H1 (cell line): ENCODE results near the gene MYO18A. TPM values are rescaled to one million over a fixed set of nuclear protein-coding genes. Genes with fewer than 3 reads are reported as not detected.
A peak's percentile ranks its signal among the peaks of the same experiment; 100 is the strongest.

Experiments
- CTCF ChIA-PET: fragments of 300-600 bp; sonication (Branson Sonifier 250); formaldehyde crosslinking; loops from one replicate; lab custom pipeline; 2021; ENCODE audit not compliant: partially characterized antibody; lab: Charles Lee
- POLR2A ChIA-PET: fragments of 300-600 bp; sonication (Branson Sonifier 250); formaldehyde crosslinking; loops from one replicate; lab custom pipeline; 2021; ENCODE audit warnings: inconsistent platforms; ENCODE audit not compliant: partially characterized antibody; lab: Charles Lee
- DNase-seq, 2 experiments: peaks; one replicate each; pipeline versions ENCODE4 v3.0.0 to v3.0.0-alpha.2; 2010 to 2022; ENCODE audit warnings: low spot score in 2 of 2, low read depth in 1 of 2, mixed read lengths in 1 of 2
- FAIRE-seq: peaks from 2 replicates; lab custom pipeline; 2011; peaks lifted over from hg19 to GRCh38; lab: Jason Lieb, UNC
- H2AFZ ChIP-seq: 2 replicates; pipeline ENCODE4 v1.8.1; 2012; ENCODE audit warnings: low read length, inconsistent platforms
- H2AK5ac ChIP-seq: 2 replicates; pipeline ENCODE4 v1.6.1; 2013; ENCODE audit warnings: low read depth, low read length
- H2BK120ac ChIP-seq: replicated peaks from 2 replicates; pipeline ENCODE3; 2013; ENCODE audit warnings: low read depth, low read length, inconsistent platforms
- H2BK12ac ChIP-seq: 2 replicates; pipeline ENCODE4 v1.6.1; 2013; ENCODE audit warnings: low read depth, low read length
- H2BK15ac ChIP-seq: 2 replicates; pipeline ENCODE4 v1.6.1; 2013; ENCODE audit warnings: low read length
- H2BK20ac ChIP-seq: 2 replicates; pipeline ENCODE4 v1.6.1; 2013; ENCODE audit warnings: low read length
- H2BK5ac ChIP-seq: 2 replicates; pipeline ENCODE4 v1.6.1; 2013; ENCODE audit warnings: low read depth, low read length
- H3K14ac ChIP-seq: 2 replicates; pipeline ENCODE4 v1.6.1; 2013; ENCODE audit warnings: inconsistent platforms; ENCODE audit not compliant: insufficient read length
- H3K18ac ChIP-seq: 2 replicates; pipeline ENCODE4 v1.6.1; 2013; ENCODE audit warnings: low read length; ENCODE audit errors: extremely low read depth
- H3K23ac ChIP-seq: 2 replicates; pipeline ENCODE4 v1.6.1; 2013; ENCODE audit warnings: inconsistent platforms; ENCODE audit not compliant: insufficient read length
- H3K23me2 ChIP-seq: 2 replicates; pipeline ENCODE4 v1.6.1; 2013; ENCODE audit warnings: low read depth, low read length
- H3K27ac ChIP-seq: 2 replicates; pipeline ENCODE4 v1.6.1; 2011; ENCODE audit warnings: low read depth, low read length, inconsistent platforms
- H3K27me3 ChIP-seq, 4 experiments: replicated peaks in 1 of 4; 1 replicate in 1 of 4; 2 replicates in 3 of 4; pipeline versions ENCODE4 v1.6.1 to v1.8.1; 2011 to 2013; ENCODE audit warnings: low read length in 3 of 4, mild to moderate bottlenecking in 3 of 4, inconsistent platforms in 2 of 4, mixed read lengths in 2 of 4, moderate library complexity in 1 of 4; ENCODE audit not compliant: control insufficient read depth in 3 of 4, insufficient read depth in 3 of 4; ENCODE audit errors: extremely low read depth in 1 of 4
- H3K36me3 ChIP-seq, 4 experiments: 2 replicates each; pipeline versions ENCODE4 v1.6.1 to v1.8.1; 2011 to 2013; ENCODE audit warnings: mild to moderate bottlenecking in 4 of 4, low read length in 3 of 4, moderate library complexity in 2 of 4, control low read depth in 1 of 4, inconsistent platforms in 1 of 4; ENCODE audit not compliant: insufficient read depth in 4 of 4, control insufficient read depth in 2 of 4
- H3K4ac ChIP-seq: replicated peaks from 2 replicates; pipeline ENCODE3; 2013; ENCODE audit warnings: low read length, low read depth, mixed read lengths, inconsistent platforms; ENCODE audit not compliant: insufficient read length
- H3K4me1 ChIP-seq, 4 experiments: replicated peaks in 1 of 4; 1 replicate in 1 of 4; 2 replicates in 3 of 4; pipeline versions ENCODE4 v1.6.1 to v1.8.1; 2011 to 2013; ENCODE audit warnings: low read length in 3 of 4, inconsistent platforms in 2 of 4, mixed read lengths in 1 of 4; ENCODE audit not compliant: insufficient read depth in 4 of 4, control insufficient read depth in 3 of 4
- H3K4me2 ChIP-seq, 2 experiments: 2 replicates each; pipeline versions ENCODE4 v1.6.1 to v1.8.1; 2011 to 2013; ENCODE audit warnings: low read depth in 2 of 2, low read length in 2 of 2, control low read depth in 1 of 2, inconsistent platforms in 1 of 2, mild to moderate bottlenecking in 1 of 2; ENCODE audit not compliant: insufficient read depth in 1 of 2
- H3K4me3 ChIP-seq, 4 experiments: fragments of 200-600, 300-600 bp in 1 of 4; sonication (generic), shearing (Covaris generic), sonication (Bioruptor Twin) in 1 of 4; 2 replicates each; pipeline versions ENCODE4 v1.5.1 to v1.8.1; 2011 to 2016; ENCODE audit warnings: low read length in 4 of 4, low read depth in 3 of 4, control low read depth in 2 of 4, inconsistent platforms in 2 of 4, mild to moderate bottlenecking in 2 of 4, mixed read lengths in 1 of 4, moderate library complexity in 1 of 4; ENCODE audit not compliant: insufficient read depth in 2 of 4; ENCODE audit errors: extremely low read depth in 1 of 4
- H3K56ac ChIP-seq: replicated peaks from 2 replicates; pipeline ENCODE3; 2013; ENCODE audit warnings: low read depth, mild to moderate bottlenecking, mixed read lengths, low read length, inconsistent platforms; ENCODE audit not compliant: insufficient read length
- H3K79me1 ChIP-seq: 2 replicates; pipeline ENCODE4 v1.6.1; 2013; ENCODE audit warnings: low read depth, low read length, control low read depth
- H3K79me2 ChIP-seq, 2 experiments: 2 replicates each; pipeline versions ENCODE4 v1.6.1 to v1.8.1; 2012 to 2013; ENCODE audit warnings: low read length in 2 of 2, mild to moderate bottlenecking in 2 of 2, inconsistent platforms in 1 of 2; ENCODE audit not compliant: insufficient read depth in 2 of 2, control insufficient read depth in 1 of 2
- H3K9ac ChIP-seq, 4 experiments: replicated peaks in 1 of 4; 1 replicate in 1 of 4; 2 replicates in 3 of 4; pipeline versions ENCODE4 v1.6.1 to v1.8.1; 2011 to 2013; ENCODE audit warnings: low read depth in 3 of 4, low read length in 3 of 4, control low read depth in 2 of 4, mild to moderate bottlenecking in 2 of 4, moderate library complexity in 2 of 4, inconsistent platforms in 1 of 4; ENCODE audit errors: extremely low read depth in 1 of 4
- H3K9me3 ChIP-seq, 2 experiments: 2 replicates each; pipeline versions ENCODE4 v1.6.1 to v1.8.1; 2012 to 2013; ENCODE audit warnings: mild to moderate bottlenecking in 2 of 2, moderate library complexity in 2 of 2, control low read depth in 1 of 2, inconsistent platforms in 1 of 2, low read depth in 1 of 2, low read length in 1 of 2, mixed read lengths in 1 of 2; ENCODE audit not compliant: insufficient read depth in 2 of 2
- H4K20me1 ChIP-seq, 2 experiments: replicated peaks in 1 of 2; 2 replicates each; pipeline versions ENCODE3 to v1.8.1; 2011 to 2013; ENCODE audit warnings: inconsistent platforms in 2 of 2, low read length in 2 of 2, mild to moderate bottlenecking in 1 of 2; ENCODE audit not compliant: insufficient read depth in 2 of 2, control insufficient read depth in 1 of 2
- H4K5ac ChIP-seq: 2 replicates; pipeline ENCODE4 v1.6.1; 2013; ENCODE audit warnings: low read length, low read depth, mixed read lengths, inconsistent platforms; ENCODE audit not compliant: insufficient read length
- H4K8ac ChIP-seq: 2 replicates; pipeline ENCODE4 v1.8.0; 2013; ENCODE audit warnings: mild to moderate bottlenecking, moderate library complexity, low read length, inconsistent platforms; ENCODE audit not compliant: insufficient read depth; ENCODE audit errors: extremely low read depth
- H4K91ac ChIP-seq: replicated peaks from 2 replicates; pipeline ENCODE3; 2013; ENCODE audit warnings: low read length, mixed read lengths, inconsistent platforms; ENCODE audit not compliant: insufficient read length
- CREB1 ChIP-seq: IDR thresholded peaks from 2 replicates; pipeline ENCODE4 v1.6.1; 2012; ENCODE audit warnings: inconsistent platforms
- HDAC2 ChIP-seq, 2 experiments: fragments of 300-600 bp in 1 of 2; sonication (generic) in 1 of 2; IDR thresholded peaks; 2 replicates each; pipeline ENCODE4 v1.6.1; 2011 to 2012; ENCODE audit warnings: low read depth in 2 of 2, low read length in 2 of 2, mild to moderate bottlenecking in 2 of 2, moderate library complexity in 2 of 2, borderline replicate concordance in 1 of 2, inconsistent platforms in 1 of 2
- NANOG ChIP-seq: IDR thresholded peaks from 2 replicates; pipeline ENCODE4 v1.6.1; 2011; ENCODE audit warnings: low read length, low read depth, mild to moderate bottlenecking, inconsistent platforms; ENCODE audit not compliant: insufficient read depth, poor library complexity, severe bottlenecking
- NRF1 ChIP-seq: IDR thresholded peaks from 2 replicates; pipeline ENCODE4 v1.6.1; 2011; ENCODE audit warnings: mild to moderate bottlenecking, low read depth, low read length, improper control_type of control experiment
- RAD21 ChIP-seq, 2 experiments: IDR thresholded peaks in 1 of 2; conservative IDR thresholded peaks in 1 of 2; 2 replicates each; pipeline ENCODE4 v1.6.1; 2011; ENCODE audit warnings: low read depth in 2 of 2, low read length in 2 of 2, improper control_type of control experiment in 1 of 2, inconsistent platforms in 1 of 2, mild to moderate bottlenecking in 1 of 2, moderate library complexity in 1 of 2
- SIX5 ChIP-seq: IDR thresholded peaks from 2 replicates; pipeline ENCODE4 v1.6.1; 2011; ENCODE audit warnings: mild to moderate bottlenecking, low read depth, low read length
- SP2 ChIP-seq: IDR thresholded peaks from 2 replicates; pipeline ENCODE4 v1.6.1; 2012; ENCODE audit warnings: mild to moderate bottlenecking, low read length, inconsistent platforms
- YY1 ChIP-seq: IDR thresholded peaks from 2 replicates; pipeline ENCODE4 v1.6.1; 2011; ENCODE audit warnings: low read depth, mild to moderate bottlenecking, low read length
- ZNF274 ChIP-seq: IDR thresholded peaks from 2 replicates; pipeline ENCODE4 v1.7.0; 2012; ENCODE audit warnings: low read length, borderline replicate concordance; ENCODE audit errors: extremely low read depth
- WGBS, 2 experiments: shearing (Covaris generic) in 1 of 2; methylation state at CpG; one replicate each; pipeline versions ENCODE4 v1.1.6 to v1.1.7; 2013 to 2015; ENCODE audit warnings: low lambda C conversion rate in 2 of 2, mixed read lengths in 2 of 2, inconsistent platforms in 1 of 2, low coverage in 1 of 2, missing lambda C conversion rate in 1 of 2; ENCODE audit not compliant: insufficient replicate concordance in 2 of 2, insufficient coverage in 1 of 2, insufficient read length in 1 of 2; ENCODE audit errors: extremely low coverage in 1 of 2, missing lambda C conversion rate in 1 of 2; 5-methylcytosine and 5-hydroxymethylcytosine counted together
- polyA plus RNA-seq, 7 experiments: library from polyadenylated mRNA; depleted of rRNA in 3 of 7; stranded (reverse) in 5 of 7; unstranded in 2 of 7; fragments of >200 nt in 5 of 7; fragments of 200-250 nt in 2 of 7; gene quantifications; 1 replicate in 5 of 7; 2 replicates in 1 of 7; 4 replicates in 1 of 7; pipeline versions ENCODE4 v1.2.1 to v1.2.3, GENCODE V29; 2011 to 2013; ENCODE audit warnings: missing spikeins in 2 of 7, mixed read lengths in 2 of 7
- total RNA-seq: library from RNA; stranded (reverse); fragmentation: NEBNext Ultra II Directional; extraction: Animal tissue kit (Norgen Biotek cat#: 25700); gene quantifications from 2 replicates; pipeline ENCODE4 v1.2.1, GENCODE V29; 2021

Gene MYO18A
- total and polyA plus RNA-seq, 2 of the 8 experiments (the other 6 are each of a cell fraction or from before 2014, with no cell fraction given): 7.6 to 43.8 TPM

- ChIA-PET POLR2A (interaction anchor here (1.0 to 1.4 kb wide), 3 partner anchors 10 to 55 kb away, joined by 3 to 5 read pairs (median 4); no protein-coding TSS in a partner anchor), CTCF (interaction anchor here (0.8 to 1.9 kb wide), 10 partner anchors 8 to 121 kb away, joined by 3 to 7 read pairs (median 3); no protein-coding TSS in a partner anchor)
- no peak overlapping the region for H4K91ac ChIP-seq
- no peaks in the 10 kb centered on the region for H3K9me3 ChIP-seq
- H4K20me1 ChIP-seq: peaks cover 0 to 2% of the 10 kb centered on the region in 2 experiments
- no peak overlapping the region for H2AFZ ChIP-seq
- no peak overlapping the region for H3K14ac ChIP-seq
- H3K4me2 ChIP-seq: no peak overlapping the region
- H3K4ac ChIP-seq: no peak overlapping the region
- H3K79me1 ChIP-seq: no peaks in the 10 kb centered on the region
- no peak overlapping the region for H3K4me3 ChIP-seq
- H2BK5ac ChIP-seq: no peak overlapping the region
- H3K18ac ChIP-seq: no peak overlapping the region
- H2BK12ac ChIP-seq: no peak overlapping the region
- 0 out of 2 replicates have a peak overlapping the region, but pooled peaks have one; percentile 39 for H4K8ac ChIP-seq
- no peak overlapping the region for H2BK120ac ChIP-seq
- H2BK20ac ChIP-seq: no peak overlapping the region
- no peak overlapping the region for H3K56ac ChIP-seq
- H2BK15ac ChIP-seq: no peak overlapping the region
- H3K36me3 ChIP-seq: peaks cover 0 to 14% (median 6%) of the 10 kb centered on the region in 4 experiments; a peak in 6 of 8 replicates
- no peaks in the 10 kb centered on the region for H3K23me2 ChIP-seq
- FAIRE-seq (no peak), DNase-seq (no peak)
- H4K5ac ChIP-seq: no peak overlapping the region
- H3K4me1 ChIP-seq: peaks cover 12 to 37% (median 17%) of the 10 kb centered on the region in 4 experiments
- no peak overlapping the region for H3K27ac ChIP-seq
- H3K23ac ChIP-seq: no peak overlapping the region
- H2AK5ac ChIP-seq: no peak overlapping the region; the same call in 1 of the 2 replicates
- no peaks in the 10 kb centered on the region; a peak in 1 of 7 replicates for H3K27me3 ChIP-seq
- H3K9ac ChIP-seq: no peak overlapping the region
- no peaks in the 10 kb centered on the region for H3K79me2 ChIP-seq
- WGBS, 2 experiments: 79% methylated on average over 19 of the region's 19 CpGs; no CpG with 5 or more reads in 1 of the 2 experiments
- TF ChIP-seq HDAC2 (IDR thresholded peaks at IDR 0.05; ENCODE audit: borderline replicate concordance in 1 of 2, low read depth in 2 of 2, low read length in 2 of 2): no peak
- TF ChIP-seq SIX5: no peak
- TF ChIP-seq SP2: no peak
- TF ChIP-seq CREB1: no peak
- TF ChIP-seq YY1: no peak
- TF ChIP-seq NRF1: no peak
- TF ChIP-seq ZNF274: no peak
- TF ChIP-seq NANOG: peak; percentile 69
- TF ChIP-seq RAD21 (IDR thresholded peaks at IDR 0.05 in 1 of 2, conservative IDR thresholded peaks at IDR 0.05 in 1 of 2; ENCODE audit: low read depth in 2 of 2, low read length in 2 of 2): peak in 1 of 2 experiments; percentile 15; a peak in 1 of 4 replicates
Observed at GRCh38 chr17:29086628-29087332, 93.4 kb downstream of the MYO18A start.
